MV-4-11 (cell line): Measurements from ENCODE around the gene CELF4.

ENCODE experiments used
- DNase-seq: peaks from one replicate; lab custom pipeline; 2025; lab: John Stamatoyannopoulos, UW

The CELF4 gene

DNA sequence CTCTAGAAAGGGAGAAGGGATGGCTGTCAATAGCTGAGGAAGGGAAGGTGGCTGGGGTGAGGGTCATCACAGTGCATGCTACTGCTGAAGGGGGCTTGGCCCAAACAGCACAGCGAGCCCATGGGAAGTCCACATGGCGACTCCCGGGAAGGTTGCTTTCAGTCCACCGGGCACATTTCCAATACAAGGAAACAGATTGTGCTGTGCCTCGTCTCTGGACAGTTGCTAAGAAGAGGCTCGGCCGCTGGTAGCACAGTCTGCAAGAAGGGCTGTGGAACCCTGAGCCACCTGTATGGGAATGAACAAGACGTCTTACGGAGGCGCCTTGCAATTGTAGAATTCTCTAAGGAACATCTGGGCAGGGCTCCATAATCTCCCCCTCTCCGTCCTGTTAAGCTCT lies 123.1 kb downstream of the CELF4 start:
- no peak for DNase-seq

DNA sequence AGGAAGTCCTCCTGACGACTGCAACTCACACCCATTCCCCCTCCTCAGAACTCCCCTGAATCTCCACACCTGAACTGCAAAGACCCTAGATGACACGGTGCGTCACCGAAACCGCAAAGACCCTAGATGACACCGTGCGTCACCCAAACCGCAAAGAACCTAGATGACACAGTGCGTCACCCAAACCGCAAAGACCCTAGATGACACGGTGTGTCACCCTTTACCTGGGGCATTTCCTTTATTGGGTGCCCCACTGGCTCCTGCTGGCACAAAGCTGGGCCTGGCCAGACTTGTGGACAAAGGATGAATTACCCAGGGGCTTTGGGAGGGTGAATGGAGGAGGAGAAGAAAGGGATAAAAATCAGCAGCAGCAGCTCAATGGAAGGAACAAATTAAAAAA lies 123.8 kb downstream of the CELF4 start:
- no peak for DNase-seq

DNA sequence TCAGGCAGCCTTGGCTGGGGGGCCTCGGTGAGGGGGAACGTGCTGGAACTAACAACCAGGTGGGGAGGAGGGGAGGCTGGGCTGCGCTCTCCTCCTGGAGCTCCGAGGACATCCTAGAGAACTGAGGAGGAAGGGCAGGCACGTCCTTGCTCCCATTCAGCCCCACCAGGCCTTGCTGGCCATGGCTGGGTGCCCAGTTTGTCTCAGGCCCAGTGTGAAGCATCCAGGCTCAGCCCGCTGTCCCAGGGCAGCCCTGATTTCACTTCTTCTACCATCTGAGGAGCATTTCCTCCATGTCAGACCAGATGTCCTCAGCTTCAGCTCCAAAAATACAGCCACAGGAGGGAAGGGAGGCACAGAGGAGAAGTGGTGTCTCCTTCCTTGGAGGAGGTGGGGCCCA lies 125.4 kb downstream of the CELF4 start:
- DNase-seq, result no peak

DNA sequence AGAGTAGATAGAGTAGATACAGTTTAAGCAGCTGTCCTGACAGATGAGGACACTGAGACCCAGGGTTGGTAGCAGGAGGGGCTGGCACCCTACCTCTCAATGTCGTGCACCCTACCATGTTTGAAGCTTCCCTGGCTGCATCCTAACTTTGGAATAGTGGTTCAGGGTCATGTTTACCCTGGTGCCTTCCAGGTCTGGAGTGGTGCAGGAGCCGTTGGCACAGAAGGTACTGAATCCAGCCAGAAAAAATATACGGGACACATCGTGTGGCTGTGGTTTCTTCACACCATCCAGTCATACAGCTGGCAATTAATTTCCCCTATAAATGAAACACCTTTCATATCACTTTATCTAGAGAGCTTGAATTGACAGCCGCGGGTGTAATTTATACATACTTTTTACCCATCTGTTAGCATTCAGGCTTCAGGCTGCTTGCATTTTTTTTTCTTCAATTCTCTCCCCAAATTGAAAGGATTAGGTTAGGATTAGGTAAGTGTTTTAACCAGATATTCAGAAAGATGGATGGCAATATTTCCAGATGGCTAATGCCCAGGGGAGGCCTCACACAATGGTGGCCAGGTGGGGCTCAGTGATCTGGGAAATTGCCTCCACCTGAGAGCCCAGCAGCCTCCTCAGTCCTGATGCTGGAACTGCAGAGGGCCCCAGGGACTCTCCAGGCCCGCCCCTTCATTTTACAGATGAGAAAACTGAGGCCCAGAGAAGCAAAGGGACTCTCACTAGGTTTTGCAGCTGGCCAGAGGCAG lies 127.0 kb downstream of the CELF4 start:
- no peak for DNase-seq

DNA sequence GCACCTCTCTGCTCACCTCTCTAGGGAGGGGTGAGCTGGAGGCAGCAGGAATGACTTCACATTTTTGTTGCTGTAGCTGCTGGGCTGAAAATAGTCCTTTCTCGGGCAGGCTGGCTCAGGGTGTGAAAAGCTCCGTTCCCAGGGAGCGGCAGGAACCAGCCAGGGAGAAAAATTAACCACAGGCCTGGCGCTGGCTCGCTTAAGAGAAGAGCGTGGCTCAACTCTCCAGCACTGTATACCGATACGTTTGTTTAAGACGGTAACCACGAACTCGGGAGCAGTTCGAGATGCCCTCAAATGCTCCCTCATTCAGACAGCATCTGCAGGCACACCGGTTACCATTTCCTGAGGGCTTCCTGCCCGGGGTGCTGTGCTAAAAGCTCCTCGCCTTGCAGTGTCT lies 129.6 kb downstream of the CELF4 start:
- DNase-seq, result no peak

DNA sequence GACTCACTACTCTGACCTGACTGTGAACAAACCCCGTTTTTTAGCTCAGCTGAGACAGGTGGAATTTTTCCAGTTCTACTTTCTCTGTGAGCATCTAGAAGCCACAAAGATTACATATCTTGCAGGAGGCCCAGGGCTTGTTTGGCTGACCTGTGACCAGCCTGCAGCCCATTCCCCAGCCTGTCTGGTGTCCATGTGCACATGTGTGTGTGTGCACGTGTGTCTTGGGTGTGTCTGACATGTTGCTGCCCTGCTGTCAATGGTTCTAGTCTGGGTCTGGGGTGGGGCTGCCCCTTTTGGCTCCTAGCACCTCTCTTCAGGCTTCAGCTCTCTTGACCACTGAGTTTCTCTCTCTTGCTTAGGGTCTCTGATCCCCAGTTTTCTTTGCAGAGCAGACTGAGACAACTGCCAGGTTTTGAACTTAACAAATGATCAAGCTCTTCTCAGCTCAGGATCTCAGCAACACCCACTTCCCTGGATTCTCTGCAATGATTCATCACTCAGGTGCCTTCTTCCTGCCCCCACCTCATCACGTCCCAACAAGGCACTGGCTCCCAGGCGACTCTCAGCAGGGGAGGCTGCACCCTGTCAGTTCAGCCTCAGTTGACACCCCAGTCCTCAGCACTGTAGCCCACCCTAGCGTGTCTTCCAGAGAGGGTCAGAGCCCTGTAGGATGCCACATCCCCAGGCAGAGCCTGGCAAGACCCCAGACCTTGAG lies 130.3 kb downstream of the CELF4 start:
- no peak for DNase-seq

DNA sequence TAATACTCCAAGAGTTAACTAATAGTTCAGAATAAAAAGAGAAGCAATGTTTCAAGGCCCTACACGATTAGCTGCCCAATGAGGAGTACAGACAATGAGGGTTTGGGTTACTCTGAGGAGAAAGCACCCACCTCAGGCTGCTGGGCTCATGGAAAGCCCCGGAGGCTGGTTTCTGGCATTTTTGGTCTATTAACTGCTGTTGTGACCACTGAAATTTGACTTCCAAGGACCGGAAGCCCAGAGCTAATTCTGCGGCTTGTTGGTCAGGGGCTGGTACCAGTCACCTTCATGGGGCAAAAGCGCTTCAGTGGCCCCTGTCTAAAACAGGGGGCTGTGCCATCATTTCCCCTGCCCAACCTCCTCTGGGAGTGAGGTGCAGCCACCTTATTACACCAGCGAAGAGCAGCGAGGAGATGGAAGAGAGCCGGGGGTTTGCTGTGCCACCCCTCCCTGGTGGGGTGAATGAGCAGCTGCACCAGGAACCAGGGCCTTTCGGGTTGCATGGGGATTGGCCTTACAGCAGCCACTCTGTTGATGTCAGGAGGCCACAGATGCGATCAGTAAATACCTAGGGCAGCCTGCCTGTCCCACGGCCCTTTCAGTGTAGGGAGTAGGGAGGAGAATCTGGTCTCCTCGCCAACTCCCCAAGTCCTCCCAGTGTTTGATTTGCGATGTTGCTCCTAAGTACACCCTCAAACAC lies 131.3 kb downstream of the CELF4 start:
- no peak for DNase-seq

DNA sequence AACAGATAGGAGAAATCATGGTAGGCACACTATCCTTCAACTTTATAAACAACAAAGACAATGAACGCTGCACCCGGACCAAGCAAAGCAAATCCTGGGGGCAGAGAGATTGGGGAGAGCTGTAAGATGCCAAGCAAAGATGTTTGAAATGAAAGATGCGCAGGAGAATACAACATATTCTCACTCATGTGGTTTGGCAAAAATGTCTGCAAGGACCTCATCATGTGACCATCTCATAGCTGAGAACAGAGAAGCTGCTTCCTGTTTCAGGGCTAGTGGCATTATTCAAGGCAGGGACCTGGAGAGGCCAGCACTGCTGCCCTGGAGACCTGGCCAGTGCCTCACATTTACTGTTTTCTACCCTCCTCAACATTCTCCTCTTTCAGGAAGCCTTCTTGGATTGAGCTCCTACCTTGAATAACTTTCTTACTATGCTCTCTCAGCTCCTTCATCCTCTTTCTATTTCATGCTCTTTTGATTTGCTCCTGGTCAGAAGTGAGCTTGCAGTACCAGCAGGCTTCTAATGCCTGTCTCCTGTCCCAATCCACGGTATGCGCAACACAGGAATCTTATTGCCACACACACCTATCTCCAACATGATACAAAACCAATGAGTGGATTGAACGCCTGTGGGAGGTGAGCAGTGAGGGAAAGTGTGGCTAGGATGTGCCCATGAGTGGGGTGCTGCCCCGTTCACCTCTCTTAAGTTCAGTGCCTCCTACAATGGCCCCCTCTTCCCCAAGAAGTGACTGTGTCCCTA lies 133.0 kb downstream of the CELF4 start:
- peak; percentile 33 for DNase-seq

DNA sequence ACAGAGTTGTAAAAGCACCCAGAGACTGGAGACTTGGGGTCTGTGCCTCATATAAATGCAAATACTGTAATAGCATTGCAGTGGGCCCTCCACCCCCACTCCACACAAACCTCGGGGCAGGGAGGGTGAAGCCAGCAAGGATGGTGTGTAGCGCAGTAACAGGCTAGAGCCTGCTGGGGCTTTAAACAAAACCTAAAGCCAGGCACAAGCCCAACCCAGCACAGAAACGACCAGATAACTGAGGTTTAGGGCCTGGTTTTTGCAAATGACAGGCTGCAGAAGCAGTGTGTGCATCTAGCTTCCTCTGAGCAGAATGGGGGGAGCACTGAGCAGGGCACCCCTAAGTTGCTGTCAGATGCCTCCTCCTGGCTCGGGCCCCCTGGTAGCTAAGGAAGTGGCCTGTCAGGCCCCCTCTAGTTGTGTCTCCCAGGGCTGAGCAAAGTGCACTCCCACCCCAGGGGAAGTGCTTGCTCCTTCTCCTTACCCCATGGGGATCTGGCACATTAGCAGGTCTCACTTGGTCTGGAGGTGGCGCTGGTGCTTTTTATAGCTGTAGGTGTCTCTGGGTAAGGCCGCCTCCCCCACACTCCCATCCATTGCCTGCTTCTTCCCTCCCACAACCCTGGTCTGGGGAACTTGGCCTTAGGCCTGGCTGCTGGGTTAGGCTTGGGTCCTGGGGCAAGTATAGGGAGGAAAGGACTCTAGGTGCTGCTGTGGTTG lies 135.1 kb downstream of the CELF4 start:
- DNase-seq, result no peak

DNA sequence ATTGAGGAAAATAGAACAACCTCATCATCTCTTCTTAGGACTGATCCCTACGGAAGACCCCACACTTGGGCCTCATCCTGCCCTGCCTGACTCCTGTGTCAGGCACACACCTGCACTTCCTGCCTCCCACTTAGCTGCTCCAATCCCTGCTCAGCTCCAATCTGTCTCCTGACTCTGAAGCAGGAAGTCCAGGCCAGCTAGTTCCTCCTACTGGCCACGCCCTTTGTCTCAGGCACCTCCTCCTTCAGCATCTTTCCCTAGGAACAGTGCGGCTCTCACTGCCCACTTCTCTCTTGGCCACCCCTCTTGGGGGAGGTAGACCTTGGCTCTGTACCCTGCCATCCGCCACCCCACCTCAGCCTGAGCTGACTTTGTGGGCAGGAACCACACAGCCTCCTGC lies 135.8 kb downstream of the CELF4 start:
- peak; percentile 2 for DNase-seq

DNA sequence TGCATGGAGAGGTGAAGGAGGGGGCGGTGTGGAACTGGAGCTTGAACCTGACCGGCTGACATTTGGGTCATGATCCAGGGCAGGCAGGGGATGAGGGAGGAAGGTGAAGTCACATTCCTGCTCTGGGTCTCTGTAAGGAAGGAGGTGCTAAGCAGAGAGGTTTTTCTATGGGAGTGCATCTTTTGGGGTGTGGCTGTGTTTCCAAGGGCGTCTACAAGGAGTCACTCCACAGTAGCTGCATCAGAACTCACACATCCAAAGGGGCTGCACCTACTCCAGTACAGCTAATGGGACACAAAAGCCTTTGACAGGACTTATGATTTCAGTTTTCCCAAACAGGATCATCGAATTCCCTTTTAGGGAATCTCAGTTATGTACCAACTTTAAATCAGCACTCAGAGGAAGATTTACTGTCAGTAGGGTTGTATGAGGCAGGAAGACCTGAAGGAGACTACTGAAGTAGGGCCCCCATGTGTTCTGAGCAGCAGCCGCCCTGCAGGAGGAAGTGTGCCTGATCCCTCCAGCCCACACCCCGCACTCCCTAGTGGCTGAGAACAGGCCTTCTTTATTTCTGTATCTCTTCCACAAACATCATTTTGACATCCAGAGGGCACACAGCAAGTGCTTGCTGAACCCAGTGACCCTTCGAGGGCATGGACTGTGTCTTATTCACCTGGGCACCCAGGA lies 137.2 kb downstream of the CELF4 start:
- peak; percentile 26 for DNase-seq

DNA sequence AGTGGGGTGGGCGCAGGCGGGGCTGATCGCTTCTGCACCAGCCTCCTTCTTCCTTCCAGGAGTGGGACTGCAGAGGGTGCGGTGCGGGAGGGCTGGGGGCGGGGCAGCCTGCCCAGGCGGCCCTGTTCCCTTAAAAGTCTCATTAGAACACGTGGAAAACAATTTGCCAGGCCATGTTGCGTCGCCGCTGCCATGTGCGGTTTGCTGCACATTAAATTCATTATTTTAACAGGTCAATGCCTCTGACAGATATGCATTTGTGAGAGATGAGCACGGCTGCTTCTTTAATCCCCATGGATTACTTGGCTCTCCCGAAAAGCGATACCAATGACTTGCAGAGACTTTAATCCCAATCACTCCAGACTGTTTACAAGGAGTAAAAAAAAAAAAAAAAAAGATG lies 139.0 kb downstream of the CELF4 start:
- DNase-seq, result no peak

DNA sequence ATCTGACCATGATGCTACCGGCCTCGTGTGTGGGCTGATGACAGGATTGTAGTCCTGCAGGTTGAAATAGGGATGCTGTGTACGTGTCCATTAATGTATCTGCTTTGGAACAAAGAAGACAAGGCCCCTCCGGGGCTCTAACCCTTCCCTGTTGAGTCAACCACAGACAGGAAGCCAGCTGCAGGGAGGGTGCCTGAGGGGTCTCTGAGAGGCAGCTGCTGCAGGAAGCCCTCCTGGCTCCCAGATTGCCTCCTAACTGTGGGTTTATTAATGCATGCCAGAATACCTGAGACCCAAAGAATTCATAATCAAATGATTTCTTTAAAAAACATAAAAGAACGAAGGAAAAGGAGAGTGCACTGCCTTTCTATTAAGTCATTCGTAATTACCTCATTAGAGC lies 140.4 kb downstream of the CELF4 start:
- DNase-seq, result no peak

DNA sequence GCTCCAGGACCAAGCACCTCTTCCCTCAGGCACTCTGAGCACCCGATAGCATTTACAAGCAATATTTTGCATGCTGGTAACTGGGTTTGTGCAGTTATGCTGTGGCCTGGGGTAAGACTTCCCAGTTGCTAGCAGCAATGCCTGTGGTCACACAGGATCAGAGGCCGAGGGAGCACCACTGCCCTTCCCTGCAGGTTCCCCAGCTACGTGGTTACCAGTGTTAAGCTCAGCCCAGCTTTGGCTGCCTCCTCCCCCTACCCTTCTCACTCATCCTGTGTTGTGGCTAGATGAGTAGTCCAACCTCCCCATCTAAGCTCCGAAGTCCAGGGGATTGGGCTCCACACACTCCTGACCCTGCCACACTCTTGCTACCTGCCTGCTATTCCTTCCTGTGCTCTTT lies 141.1 kb downstream of the CELF4 start:
- DNase-seq, result peak; percentile 0

DNA sequence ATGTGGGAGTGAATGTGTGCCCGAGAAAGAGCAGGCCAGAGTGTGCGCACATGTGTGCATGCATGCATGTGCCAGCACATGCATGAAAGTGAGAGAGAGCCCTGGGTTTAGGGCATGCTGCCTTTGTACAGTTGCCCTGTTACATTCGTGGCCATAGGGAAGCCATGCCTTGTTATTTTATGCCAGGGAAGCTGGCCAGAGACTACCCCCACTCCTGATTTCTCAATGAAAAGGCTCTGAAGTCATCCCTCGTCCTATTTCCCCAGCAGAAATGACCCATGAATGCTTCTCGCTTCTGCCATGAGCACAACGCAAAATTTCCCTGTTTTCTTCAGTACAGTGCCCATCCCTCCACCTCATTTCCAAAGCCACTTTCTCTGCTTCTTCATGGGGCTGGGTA lies 143.0 kb downstream of the CELF4 start:
- no peak for DNase-seq

DNA sequence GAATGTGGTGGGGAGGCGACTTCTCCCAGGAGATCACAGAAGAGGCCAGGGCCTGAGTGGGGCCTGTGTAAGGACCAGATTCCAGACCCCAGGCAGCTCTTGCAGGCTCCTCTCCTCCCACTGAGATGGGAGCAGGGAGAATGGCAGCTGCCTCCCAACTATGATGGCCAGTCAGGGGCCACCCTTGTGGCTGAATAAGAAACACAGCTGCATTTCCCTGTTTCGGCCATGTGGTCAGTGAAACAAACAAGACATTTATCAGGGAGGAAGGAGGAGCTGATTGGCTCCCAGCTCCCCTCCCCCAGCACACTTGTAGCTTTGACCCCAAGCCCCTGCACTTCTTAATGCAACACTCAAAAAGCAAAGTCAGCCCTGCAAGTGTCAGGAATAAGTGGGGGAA lies 143.5 kb downstream of the CELF4 start:
- DNase-seq, result no peak

DNA sequence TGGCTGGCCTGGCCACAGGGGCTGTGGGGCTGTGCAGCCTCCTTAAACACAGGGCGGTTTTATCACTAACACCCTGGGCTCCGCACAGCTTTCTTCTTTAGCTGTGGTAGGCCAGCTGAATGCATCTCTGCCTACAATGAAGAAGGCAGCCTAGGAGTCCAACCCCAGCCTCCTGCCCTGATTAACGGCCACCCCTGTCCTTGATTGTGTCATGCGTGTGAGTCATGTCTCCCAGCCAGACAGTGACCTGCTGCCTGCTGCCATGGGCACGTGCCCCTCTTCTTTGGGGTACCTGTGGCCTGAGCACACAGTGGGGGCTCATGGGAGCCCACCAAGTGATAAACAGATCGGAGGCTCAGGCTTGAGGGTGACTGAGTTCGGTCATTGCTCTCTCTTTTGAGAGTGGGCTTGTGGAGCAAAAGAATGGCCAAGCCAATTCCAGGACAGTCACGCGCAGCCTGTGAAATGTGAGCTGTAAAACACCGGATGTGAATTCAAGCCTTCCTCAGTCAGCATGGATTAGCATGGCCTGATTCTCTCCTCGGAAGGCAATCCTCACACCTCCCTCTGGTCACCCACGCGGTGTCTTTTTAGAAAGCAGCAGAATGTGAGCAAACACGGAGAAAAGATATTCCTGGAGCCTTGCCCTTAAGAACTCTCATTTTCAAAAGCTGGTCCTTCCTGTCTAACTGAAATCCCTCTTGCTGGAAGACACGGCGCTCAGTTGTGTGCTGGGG lies 144.1 kb downstream of the CELF4 start:
- no peak for DNase-seq

DNA sequence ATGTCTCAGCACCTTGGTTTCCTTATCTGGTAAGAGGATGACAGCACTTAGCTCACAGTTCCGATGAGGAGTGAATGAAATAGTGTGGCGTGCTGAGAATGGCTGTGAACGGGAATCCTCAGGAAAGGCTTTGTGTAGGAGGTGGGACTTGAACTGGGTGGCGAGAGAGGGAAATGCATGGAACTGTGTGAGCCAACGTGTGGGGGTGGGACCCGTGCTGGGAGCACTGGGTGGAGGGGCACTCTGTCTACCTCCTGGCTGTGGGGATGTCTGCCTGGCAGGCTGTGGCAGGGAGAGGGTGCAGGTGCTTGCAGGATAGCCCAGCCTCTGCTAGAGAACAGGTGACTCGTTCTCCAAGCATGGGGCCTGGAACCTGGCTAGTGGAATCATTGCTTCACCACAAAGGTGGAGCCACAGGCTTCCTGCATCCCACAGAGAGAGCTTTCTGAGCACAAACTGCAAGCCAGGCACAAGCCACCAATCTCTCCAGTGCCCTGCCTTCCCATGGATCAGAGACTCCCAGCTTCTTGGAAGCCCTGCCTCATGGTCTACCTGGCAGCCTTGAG lies 145.2 kb downstream of the CELF4 start:
- no peak for DNase-seq

DNA sequence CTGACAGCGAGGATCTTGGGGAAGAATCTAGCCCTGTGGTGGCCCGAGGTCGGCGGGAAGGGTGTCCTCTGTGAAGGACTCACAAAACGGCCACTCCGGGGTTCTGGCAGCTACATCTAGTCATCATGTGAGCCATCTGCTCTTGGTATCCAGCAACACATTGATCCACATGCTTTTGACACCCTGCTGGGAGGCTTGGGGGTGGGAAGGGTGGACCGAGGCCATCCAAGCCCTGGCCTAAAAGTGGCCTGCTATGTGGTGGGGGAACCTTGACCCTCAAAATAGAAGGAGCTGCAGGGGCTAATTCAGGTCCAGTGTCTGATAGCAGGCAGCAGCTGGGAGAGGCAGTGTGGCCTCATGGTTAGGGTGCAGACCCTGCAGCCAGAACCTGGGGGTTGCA lies 145.7 kb downstream of the CELF4 start:
- no peak for DNase-seq

DNA sequence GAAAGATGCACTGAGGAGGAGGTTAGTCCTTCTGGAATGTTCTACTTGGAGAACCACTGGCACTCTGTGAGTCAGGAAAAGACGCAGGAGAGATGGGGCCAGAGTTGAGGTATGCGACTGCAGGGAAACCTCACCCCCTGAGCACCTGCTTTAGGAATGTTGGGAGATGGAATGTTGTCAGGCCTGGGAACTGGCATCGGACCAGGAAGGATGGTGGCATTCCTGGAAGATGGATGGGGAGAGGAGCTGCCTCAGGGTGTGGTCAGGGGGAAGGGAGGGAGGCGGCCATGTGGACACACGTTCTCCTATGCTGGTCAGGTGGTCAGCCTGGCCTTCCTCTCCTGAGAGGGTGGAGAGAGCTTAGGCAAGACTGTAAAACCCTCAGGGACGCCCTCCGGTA lies 146.3 kb downstream of the CELF4 start:
- DNase-seq, result no peak
